Measurements from ENCODE around the gene FAM169A. TPM values are rescaled to one million over a fixed set of nuclear protein-coding genes. Genes with fewer than 3 reads are reported as not detected.
"Not testable (repeated sequence)": the region's sequence is repeated elsewhere in the genome, so short reads cannot be mapped to it uniquely, and the experiment has no call there.

FAM169A gene
- total and polyA plus RNA-seq, 7 donors, result 0.95 to 3.3 (median 1.8) TPM

DNA sequence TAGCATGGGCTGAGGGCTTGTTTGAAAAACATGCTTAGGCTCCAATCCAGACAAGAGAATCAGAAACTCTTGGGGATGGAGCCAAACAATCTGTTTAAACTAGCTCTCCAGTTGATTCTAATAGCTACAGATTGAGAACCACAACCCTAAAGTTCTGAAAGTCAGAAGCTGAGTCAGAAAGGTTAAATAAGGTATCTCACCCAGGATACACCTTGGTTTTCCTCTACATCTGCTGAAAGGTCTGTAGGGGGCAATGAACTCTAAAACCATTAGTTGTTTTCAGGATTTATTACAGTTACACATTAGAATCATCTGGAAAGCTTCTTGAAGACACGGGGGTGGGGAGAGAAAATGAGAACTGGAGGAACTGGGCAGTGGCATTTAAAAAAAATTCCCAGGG is 104.9 kb downstream of the FAM169A start:
- Histone ChIP-seq H3K4me3 (no peak overlapping the region), H3K9me3 (no peaks in the 10 kb centered on the region), H3K4me1 (peaks cover 0 to 32% (median 18%) of the 10 kb centered on the region in 4 donors), H3K36me3 (peaks cover 0 to 67% (median 7%) of the 10 kb centered on the region in 4 donors), H3K27me3 (no peaks in the 10 kb centered on the region), H3K27ac (peak overlapping the region in 1 of 4 donors; percentile 32)
- intact Hi-C loops (cut with DNase I), result loop anchor here (10.0 kb wide), 1 partner anchor 154 kb away; no protein-coding TSS in a partner anchor
- DNase-seq, result no peak
- 82 to 93% methylated on average over 1 of the region's 1 CpG for WGBS, 2 donors
- no peak for TF ChIP-seq EP300 (IDR thresholded peaks at IDR 0.05)

DNA sequence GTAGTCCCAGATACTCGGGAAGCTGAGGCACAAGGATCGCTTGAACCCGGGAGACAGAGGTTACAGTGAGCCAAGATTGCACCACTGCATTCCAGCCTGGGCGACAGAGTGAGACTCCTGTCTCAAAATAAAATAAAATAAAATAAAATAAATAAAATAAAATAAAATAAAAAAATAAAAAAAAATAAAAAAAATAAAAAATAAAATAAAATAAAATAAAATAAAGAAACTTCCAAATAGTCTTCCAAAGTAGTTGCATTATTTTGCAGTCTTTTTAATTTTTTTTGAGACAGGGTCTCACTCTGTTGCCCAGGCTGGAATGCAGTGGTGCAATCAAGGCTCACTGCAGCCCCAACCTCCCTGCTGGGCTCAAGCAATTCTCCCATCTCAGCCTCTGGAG is 117.4 kb downstream of the FAM169A start:
- intact Hi-C loops (cut with DNase I); H3K27ac ChIP-seq; H3K27me3 ChIP-seq; H3K4me3 ChIP-seq; H3K9me3 ChIP-seq; DNase-seq; H3K4me1 ChIP-seq: not testable (repeated sequence)
- 96% methylated on average over 4 of the region's 4 CpGs for WGBS, 2 donors
- peaks cover 3 to 84% (median 30%) of the 10 kb centered on the region in 4 donors for H3K36me3 ChIP-seq

DNA sequence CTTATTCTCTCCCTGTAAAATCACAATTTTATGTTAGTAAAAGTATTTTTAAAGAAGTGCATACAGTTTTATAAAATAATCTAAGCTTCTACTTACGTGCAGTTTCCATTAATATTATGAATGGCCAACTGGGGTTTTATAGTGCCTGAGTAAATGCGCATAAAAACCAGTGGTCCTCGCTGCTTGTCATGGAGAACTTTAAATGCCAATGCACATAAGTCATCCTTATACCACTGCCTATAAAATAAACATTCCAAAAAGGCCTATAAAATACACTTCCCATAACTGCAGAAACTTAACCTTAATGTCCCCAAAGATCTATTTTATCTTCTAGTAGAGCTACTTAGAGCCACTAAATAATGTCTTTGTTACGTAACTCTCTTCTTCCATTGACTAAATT is 127.8 kb downstream of the FAM169A start:
- no peaks in the 10 kb centered on the region for H3K9me3 ChIP-seq
- H3K4me1 ChIP-seq, result no peaks in the 10 kb centered on the region
- no peak for DNase-seq
- H3K27ac ChIP-seq, result no peak overlapping the region
- WGBS, 2 donors, result 92 to 97% methylated on average over 4 of the region's 4 CpGs
- no peaks in the 10 kb centered on the region for H3K27me3 ChIP-seq
- peaks cover 0 to 83% (median 27%) of the 10 kb centered on the region in 4 donors for H3K36me3 ChIP-seq
- intact Hi-C loops (cut with DNase I), result no loop called here
- TF ChIP-seq POLR2AphosphoS5 (IDR thresholded peaks at IDR 0.05) (no peak), EP300 (IDR thresholded peaks at IDR 0.05) (no peak), POLR2A (IDR thresholded peaks at IDR 0.05) (no peak)
- TF ChIP-seq, protein P1, sequence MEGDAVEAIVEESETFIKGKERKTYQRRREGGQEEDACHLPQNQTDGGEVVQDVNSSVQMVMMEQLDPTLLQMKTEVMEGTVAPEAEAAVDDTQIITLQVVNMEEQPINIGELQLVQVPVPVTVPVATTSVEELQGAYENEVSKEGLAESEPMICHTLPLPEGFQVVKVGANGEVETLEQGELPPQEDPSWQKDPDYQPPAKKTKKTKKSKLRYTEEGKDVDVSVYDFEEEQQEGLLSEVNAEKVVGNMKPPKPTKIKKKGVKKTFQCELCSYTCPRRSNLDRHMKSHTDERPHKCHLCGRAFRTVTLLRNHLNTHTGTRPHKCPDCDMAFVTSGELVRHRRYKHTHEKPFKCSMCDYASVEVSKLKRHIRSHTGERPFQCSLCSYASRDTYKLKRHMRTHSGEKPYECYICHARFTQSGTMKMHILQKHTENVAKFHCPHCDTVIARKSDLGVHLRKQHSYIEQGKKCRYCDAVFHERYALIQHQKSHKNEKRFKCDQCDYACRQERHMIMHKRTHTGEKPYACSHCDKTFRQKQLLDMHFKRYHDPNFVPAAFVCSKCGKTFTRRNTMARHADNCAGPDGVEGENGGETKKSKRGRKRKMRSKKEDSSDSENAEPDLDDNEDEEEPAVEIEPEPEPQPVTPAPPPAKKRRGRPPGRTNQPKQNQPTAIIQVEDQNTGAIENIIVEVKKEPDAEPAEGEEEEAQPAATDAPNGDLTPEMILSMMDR (IDR thresholded peaks at IDR 0.05), result no peak
- no peak overlapping the region for H3K4me3 ChIP-seq

DNA sequence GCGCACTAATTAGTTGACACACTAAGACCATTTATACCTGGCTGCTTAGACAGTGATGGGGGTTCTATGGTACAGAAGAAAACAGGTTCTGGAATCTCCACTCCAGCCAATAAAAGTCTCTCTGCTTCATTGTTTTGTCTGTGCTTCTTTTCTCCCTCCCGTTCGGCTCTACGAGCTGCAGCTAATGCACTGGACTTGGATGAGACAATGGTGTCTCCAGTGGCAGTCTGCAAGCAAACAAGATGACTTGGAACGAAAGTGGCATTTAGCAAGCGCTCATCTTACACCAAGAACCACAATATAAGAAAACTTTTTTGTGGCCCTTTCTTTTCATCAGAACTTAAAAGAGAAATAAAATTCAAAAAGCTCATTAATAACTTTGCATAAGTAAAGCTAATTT is 129.4 kb downstream of the FAM169A start:
- H3K9me3 ChIP-seq, result no peaks in the 10 kb centered on the region
- TF ChIP-seq, protein P1 (IDR thresholded peaks at IDR 0.05), result no peak
- TF ChIP-seq POLR2AphosphoS5 (IDR thresholded peaks at IDR 0.05) (no peak), POLR2A (IDR thresholded peaks at IDR 0.05) (no peak), EP300 (IDR thresholded peaks at IDR 0.05) (no peak)
- peaks cover 0 to 92% (median 29%) of the 10 kb centered on the region in 4 donors for H3K36me3 ChIP-seq
- no peaks in the 10 kb centered on the region for H3K4me1 ChIP-seq
- no peak for DNase-seq
- WGBS, 2 donors, result 94 to 98% methylated on average over 6 of the region's 6 CpGs
- no peak overlapping the region for H3K27ac ChIP-seq
- H3K27me3 ChIP-seq, result no peaks in the 10 kb centered on the region
- intact Hi-C loops (cut with DNase I), result no loop called here
- H3K4me3 ChIP-seq, result no peak overlapping the region

Small RNA genes lying within 50 kb of the gene (small RNA-seq; reads per million reads assigned to genes)
- gene RF00561, result 0 reads per million in 3 donors

Other genes with a start within 250 kb of the FAM169A start
- gene ENC1, start 225.7 kb downstream of the FAM169A start, total RNA-seq, result 10 to 100 TPM in 2 of 4 donors, 1 to 10 TPM in 2; 3.9 to 19.9 (median 8.3) TPM
- gene ENC1, start 225.7 kb downstream of the FAM169A start, polyA plus RNA-seq, result 10 to 100 TPM in 1 of 3 donors, 1 to 10 TPM in 2; 3.6 to 13.0 (median 4.4) TPM
- gene HEXB, start 181.2 kb downstream of the FAM169A start, total RNA-seq, result 100 to 1,000 TPM in 2 of 4 donors, 10 to 100 TPM in 2; 76.2 to 132 (median 108) TPM
- 10 to 100 TPM; 51.7 to 97.2 (median 77.9) TPM for gene HEXB, start 181.2 kb downstream of the FAM169A start, polyA plus RNA-seq
- 10 to 100 TPM; 16.0 to 21.4 (median 17.0) TPM for gene GFM2, start 99.3 kb downstream of the FAM169A start, total RNA-seq
- 10 to 100 TPM; 15.3 to 26.1 (median 19.2) TPM for gene GFM2, start 99.3 kb downstream of the FAM169A start, polyA plus RNA-seq
- gene NSA2, start 99.1 kb downstream of the FAM169A start, total RNA-seq, result 100 to 1,000 TPM; 141 to 182 (median 168) TPM
- gene NSA2, start 99.1 kb downstream of the FAM169A start, polyA plus RNA-seq, result 100 to 1,000 TPM; 106 to 181 (median 131) TPM
- gene GCNT4, start 186.2 kb upstream of the FAM169A start, total RNA-seq, result 1 to 10 TPM; 1.4 to 3.2 (median 2.8) TPM
- 1 to 10 TPM in 2 of 3 donors, under 1 TPM in 1; 0.69 to 1.8 (median 1.1) TPM for gene GCNT4, start 186.2 kb upstream of the FAM169A start, polyA plus RNA-seq